Medulla oblongata (tissue), 1 donor: ENCODE measurements around the gene TIMP3.
"Not testable (repeated sequence)": the region's sequence is repeated elsewhere in the genome, so short reads cannot be mapped to it uniquely, and the experiment has no call there.

Source experiments
- DNase-seq: peaks from one replicate; pipeline ENCODE4 v3.0.0-alpha.2; 2015; ENCODE audit errors: extremely low spot score

The TIMP3 gene

DNA sequence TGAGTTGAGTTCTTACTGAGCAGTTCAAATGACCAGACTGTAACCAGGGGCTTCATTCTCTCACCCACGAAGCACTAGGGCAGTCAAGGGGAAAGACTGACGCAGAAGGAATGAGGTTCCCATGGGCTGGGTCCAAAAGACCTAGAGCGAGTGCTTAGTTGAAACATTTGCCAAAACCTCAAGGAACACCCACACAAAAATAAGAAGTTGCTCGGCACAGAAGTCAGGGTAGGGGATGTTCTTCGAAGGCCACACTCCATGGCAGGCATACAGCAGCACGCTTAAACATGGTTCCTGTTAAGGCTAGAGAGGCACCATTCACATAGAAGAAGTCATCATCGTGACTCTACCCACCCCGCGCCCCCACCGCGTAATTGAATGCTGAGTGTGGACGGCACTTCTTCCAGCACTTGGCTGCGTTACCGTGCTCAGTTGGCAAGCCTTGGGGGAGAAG, 52.9 kb downstream of the TIMP3 start:
- DNase-seq, result peak; percentile 59

DNA sequence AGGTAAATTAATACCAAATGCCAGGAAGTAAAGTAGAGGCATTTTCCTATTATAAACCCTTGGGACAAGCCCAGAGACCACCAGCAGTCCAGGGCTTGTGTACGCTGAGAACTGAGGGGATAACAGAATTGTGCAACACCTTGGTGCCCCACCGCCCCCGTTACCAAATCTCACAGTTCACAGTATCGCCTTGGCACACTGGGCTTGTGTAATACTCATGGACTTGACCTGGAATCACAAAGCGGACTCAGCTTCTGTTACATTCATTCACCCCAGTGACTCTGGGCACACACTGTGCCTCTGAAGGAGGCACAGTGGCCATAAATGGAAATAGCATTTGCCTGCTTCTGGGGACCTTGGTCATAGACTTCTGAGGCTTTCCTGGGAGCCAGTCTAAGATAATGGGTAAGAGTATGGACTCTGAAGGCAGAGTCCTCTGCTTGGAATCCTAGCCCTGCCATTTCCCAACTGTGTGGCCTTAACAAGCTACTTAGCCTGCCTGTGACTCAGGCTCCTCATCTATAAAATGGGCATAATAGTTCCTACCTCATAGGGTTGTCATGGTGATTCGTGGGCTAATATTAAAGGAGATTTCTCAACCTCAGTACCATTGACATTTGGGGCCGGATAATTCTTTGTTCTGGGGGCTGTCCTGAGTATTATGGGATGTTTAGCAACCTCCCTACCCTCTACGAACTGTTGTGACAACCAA, 53.7 kb downstream of the TIMP3 start:
- DNase-seq, result no peak

DNA sequence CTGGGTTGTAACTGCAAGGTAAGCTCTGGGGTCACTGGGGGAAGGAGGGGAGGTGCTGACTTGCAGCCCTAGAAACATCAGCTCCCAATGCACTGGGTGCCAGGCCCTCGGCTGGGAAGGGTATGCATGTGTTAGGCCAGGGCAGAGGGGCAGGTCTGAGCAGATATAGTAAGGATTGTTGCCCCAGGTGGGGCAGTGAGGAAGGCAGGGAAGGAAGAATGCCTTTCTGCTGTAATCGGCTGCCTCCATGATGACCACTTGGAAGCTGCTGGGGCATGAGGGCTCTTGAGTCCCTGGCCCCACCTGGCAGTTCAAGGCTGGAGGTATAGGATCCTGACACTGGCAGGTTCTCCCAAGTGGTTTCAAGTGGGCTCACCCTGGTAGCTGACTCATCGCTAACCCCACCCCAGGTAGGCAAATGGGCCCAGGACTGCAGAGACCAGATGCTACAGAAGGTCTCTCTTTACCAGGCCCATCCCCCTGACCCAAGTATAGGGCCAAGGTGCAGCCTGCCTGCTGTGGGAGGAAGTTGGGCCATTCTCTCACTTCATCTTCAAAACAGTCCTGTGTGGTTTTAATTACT, 56.7 kb downstream of the TIMP3 start:
- no peak for DNase-seq

DNA sequence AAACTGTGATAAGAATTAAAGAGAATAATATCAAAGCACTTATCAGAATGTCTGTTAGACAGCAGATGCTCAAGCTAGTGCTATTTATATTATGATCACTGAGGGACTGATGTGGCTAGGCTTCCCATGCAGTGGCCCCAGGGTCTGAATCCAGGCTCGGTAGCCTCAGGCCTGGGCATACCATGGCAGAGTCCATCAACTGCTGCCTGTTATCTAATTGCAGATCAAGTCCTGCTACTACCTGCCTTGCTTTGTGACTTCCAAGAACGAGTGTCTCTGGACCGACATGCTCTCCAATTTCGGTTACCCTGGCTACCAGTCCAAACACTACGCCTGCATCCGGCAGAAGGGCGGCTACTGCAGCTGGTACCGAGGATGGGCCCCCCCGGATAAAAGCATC, 57.5 kb downstream of the TIMP3 start:
- no peak for DNase-seq

DNA sequence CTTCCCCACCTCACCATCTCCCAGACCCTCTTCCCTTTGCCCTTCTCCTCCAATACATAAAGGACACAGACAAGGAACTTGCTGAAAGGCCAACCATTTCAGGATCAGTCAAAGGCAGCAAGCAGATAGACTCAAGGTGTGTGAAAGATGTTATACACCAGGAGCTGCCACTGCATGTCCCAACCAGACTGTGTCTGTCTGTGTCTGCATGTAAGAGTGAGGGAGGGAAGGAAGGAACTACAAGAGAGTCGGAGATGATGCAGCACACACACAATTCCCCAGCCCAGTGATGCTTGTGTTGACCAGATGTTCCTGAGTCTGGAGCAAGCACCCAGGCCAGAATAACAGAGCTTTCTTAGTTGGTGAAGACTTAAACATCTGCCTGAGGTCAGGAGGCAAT, 58.2 kb downstream of the TIMP3 start:
- no peak for DNase-seq

DNA sequence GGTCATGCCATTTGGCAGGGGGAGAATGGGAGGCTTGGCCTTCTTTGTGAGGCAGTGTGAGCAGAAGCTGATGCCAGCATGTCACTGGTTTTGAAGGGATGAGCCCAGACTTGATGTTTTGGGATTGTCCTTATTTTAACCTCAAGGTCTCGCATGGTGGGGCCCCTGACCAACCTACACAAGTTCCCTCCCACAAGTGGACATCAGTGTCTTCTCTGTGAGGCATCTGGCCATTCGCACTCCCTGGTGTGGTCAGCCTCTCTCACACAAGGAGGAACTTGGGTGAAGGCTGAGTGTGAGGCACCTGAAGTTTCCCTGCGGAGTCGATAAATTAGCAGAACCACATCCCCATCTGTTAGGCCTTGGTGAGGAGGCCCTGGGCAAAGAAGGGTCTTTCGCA, 59.8 kb downstream of the TIMP3 start:
- no peak for DNase-seq

DNA sequence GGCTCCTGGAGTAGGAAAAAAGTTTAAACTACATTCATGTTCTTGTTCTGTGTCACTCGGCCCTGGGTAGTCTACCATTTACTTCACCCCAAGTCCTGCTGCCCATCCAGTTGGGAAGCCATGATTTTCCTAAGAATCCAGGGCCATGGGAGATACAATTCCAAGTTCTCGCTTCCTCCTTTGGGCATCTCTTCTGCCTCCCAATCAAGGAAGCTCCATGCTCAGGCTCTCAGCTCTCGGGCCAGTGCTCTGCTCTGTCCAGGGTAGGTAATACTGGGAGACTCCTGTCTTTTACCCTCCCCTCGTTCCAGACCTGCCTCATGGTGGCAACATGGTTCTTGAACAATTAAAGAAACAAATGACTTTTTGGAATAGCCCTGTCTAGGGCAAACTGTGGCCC, 60.6 kb downstream of the TIMP3 start:
- DNase-seq, result no peak

DNA sequence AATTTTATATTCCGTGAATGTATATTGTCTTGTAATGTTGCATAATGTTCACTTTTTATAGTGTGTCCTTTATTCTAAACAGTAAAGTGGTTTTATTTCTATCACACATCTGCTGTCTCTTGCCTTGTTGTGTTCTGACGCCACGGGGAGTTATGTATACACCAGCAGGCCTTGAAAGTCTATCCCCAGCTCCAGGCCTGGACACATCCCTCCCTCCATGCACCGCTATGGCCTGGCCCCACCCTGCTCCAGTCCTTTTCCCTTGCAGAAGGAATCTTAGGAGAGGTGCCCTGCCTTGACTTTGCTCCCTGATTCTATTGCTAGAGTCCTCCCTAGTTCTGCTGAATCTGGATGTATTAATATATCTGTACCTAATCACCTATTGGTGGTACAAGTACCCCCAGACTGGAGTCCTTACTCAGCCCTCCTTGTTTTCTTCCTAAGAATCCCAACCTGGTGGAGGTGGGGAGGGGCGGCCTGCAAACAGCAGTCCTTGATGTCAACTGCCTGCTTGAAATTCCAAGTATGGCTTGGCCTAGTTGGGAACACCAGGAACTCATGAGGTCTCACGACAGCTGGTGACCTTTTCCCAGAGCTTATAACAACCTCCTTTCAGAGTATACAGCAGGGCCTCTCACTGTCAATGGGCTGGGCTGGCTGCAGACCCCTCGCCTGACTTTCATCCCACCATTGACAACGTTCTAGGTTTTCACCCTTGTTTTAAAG, 61.6 kb downstream of the TIMP3 start:
- DNase-seq, result no peak

DNA sequence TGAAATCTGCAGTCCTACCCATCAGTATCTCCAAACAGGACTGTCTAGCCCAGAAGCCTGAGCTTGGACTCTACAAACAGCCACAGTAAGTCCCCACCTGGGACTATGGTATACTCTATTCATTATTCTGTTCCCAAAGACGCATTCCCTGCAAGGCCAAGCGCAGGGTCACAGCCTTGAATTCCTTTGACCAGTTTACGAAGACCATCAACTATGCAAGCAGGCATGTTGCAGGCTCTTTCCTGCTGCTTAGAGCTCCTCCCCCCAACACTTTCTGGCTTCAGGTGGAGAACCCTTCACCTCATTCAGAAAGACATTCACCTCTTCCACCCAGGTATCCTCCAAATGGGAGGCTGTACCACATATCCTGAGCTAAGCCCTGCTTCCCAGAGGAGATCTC, 62.5 kb downstream of the TIMP3 start:
- DNase-seq, result no peak

DNA sequence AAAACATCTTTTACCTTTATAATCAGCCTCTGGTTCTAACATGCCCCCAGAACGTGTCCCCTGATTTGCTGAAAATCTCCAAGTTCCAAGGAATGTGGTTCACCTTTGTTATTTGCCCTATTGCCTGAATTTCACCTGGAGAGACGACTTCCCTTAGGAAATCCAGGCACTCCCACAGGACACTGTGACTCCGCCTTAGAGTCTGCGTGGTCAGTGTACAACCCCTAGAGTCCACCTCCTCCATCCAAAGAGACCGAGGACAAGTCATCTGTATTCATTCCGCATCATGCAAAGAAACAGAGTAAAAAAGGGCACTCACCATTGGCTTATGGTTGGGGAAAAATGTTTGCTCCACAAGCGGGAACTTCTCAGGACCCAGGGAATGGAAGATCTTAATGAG, 63.1 kb downstream of the TIMP3 start:
- no peak for DNase-seq

DNA sequence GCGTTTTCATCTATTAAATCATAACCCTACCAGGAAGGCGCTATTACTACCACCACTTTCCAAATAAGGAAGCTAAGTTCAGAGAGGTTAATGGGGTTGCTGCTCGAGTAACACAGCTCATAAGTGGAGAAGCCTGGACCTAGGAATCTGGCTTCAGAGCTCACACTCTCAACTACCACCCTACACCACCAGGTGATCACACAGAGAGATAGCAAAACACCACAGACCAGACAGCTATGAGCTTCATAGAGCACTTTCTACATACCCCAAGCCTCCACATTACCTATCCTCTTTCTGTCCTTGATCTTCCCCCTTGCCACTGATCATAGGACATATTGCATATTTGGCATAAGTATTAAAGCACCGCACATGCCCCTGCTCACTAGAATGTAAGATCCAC, 65.4 kb downstream of the TIMP3 start:
- DNase-seq, result no peak

DNA sequence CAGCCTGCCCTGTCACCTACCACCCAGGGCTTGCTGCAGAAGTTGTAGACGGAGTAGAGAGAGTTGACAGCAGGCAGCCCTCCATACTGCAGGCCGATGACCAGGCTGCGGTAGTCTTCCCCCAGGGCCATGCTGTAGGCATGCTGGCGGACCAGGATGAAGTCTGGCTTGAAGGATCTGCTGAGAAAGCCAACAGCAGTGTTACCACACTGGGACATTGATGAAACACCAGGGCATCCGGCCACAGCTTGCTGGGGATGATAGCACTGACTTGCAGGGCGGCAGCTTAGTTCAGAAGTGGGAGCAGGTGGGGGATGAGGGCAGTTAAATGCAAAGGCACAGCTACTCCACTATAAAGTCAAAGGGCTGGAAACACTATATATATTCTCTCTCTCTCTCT, 67.4 kb downstream of the TIMP3 start:
- no peak for DNase-seq

DNA sequence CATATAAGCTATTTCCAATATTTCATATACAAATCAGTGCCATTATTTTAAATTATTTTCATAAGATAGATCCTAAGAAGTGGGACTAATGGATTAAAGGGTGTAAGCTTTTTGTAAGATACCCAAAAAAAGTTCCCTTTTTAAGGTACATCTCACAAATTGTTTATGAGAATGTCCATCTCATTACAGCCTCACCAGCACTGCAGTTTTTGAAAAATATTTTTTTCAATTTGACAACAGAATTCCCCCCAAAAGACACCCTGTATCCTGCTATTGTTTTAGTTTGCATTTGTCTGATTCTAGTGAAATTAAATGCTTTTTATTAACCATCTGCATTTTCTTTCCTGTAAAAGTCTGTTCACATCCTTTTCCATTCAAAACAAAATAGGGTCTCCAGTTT, 69.0 kb downstream of the TIMP3 start:
- DNase-seq, result no peak

DNA sequence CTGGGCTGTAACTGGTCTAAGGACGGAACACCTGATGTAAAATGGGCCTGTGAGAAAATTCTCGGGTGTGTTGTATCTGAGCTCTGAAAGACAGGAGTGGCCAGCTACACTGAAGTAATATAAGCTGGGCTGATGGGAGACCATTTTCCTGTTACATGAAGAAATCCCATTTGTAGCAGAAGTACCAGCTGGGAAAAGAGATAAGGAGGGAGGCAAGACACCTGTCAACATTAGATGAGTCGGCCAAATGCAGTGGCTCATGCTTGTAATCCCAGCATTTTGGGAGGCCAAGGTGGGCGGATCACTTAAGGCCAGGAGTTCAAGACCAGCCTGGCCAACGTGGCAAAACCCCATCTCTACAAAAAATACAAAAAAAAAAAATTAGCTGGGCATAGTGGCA, 72.1 kb downstream of the TIMP3 start:
- not testable (repeated sequence) for DNase-seq

DNA sequence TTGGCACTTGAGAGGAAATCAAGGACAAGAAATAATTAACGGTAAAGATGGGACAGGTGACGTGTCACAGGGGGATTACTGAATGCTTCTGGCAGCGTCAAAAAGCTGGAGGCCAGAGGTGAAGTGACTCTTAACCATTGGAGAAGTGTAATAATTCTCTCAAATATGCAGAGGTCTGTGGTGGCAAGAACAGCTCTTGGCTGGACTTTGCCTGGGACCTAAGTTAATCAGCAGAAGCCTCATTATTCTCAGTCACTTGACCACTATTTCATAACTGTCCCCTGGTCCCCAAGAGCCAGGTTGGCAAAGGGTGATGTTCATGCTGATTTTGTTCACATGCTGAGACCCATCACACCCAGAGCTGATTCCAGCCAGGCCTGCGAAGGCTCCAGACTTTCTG, 72.9 kb downstream of the TIMP3 start:
- no peak for DNase-seq

DNA sequence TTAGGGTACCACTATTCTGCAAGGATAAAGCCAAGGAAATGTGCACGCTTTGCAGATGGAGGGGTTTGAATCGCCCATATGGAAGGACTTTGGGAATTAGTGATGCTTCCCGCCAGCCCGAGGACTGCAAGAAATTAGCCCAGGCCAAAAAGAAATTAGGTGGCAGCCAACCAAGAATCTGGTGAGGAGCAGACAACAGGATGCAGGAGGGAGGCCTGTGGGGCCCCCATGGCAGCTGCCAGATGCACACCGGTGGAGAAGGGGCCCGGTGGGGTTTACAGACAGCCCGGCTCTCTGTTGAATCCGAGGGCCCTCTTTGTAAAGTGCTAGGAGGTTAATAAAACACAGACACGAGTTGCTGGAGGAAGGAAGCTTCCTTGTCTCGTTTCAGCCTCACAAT, 73.5 kb downstream of the TIMP3 start:
- no peak for DNase-seq

DNA sequence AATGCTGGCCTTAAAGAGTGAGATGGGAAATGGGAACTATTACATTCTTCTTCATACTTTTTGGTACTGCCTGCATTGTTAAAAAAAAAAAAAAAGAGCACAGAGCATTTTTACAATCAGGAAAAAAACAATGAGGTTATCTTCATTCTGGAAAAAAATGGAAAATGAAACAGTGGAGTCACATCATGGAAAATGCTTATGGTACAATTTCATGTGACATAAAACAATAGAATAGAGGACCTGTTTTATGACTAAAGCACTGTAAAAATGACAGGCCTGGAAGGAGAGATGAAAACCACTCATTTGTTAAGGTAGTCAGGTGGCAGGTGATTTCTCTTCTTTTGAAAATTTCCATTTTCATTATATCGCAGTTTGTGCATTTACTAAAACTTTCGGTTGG, 75.0 kb downstream of the TIMP3 start:
- DNase-seq, result no peak

DNA sequence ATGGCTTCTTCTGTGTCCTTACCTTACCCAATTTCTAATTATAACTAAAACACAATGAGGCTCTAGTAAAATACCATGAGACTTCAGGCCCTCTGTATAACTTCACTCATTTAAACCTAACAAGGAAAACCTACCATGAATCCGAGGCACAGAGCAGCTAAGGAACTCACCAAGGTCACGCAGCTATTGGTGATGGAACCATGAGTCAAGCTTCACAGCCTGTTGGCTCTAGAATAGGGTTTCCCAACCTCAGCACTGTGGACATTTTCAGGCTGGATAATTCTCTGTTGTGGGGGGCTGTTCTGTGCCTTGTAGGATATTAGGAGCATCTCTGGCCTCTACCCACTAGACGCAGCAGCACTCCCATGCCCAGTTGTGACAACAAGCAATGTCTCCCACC, 75.7 kb downstream of the TIMP3 start:
- no peak for DNase-seq

DNA sequence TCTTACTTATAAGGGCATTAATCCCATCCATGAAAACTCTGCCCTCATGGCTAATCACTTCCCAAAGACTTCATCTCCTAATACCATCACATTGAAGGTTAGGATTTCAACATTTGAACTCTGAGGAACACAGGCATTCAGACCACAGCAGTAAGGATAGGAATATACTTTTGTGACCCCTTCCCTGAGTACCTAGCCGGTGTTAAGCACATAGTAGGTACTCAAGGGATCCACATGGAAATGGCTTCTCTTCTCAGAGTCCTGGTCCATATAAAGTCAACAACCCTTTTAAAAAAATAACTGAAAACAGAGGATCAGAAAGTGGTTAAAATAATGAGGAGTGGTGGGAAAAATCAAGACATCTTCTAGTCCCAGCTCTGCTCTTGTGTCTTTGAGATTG, 78.0 kb downstream of the TIMP3 start:
- no peak for DNase-seq

DNA sequence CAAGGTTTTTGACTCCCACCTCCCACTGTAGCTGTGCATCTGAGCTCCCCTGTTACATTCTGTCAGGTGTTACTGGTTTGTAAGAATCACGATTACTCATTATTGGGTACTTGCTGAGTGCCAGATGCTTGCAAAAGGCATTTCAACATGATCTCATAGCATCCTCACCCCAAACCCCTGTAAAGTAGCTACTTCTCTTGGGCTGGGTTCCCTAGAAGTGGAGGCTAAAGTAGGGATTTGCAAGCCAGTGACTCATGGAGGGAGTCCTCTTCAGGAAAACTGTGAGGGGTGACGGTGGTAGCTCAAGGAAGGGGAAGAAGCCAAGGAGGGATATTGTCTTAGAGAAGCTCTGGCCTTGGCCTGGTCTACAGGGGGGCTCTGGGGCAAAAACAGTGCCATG, 78.6 kb downstream of the TIMP3 start:
- no peak for DNase-seq

DNA sequence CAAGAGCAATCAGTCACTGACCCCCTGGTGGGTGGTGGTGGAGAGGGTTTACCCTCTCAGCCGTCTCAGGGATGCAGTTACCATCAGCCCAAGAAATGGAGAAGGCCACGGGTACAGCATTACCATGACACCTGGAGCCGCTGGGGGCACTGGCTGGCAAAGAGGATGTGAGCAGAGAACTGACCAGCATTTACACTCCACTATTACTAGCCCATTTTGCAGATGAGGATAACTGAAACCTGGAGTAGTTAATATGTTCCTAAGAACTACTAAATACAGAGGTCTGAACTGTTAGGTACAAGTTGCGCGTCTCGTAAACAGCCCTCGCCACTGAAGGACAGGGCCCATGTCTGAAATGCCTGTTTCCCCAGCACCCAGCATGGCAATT, 79.0 kb downstream of the TIMP3 start:
- no peak for DNase-seq

DNA sequence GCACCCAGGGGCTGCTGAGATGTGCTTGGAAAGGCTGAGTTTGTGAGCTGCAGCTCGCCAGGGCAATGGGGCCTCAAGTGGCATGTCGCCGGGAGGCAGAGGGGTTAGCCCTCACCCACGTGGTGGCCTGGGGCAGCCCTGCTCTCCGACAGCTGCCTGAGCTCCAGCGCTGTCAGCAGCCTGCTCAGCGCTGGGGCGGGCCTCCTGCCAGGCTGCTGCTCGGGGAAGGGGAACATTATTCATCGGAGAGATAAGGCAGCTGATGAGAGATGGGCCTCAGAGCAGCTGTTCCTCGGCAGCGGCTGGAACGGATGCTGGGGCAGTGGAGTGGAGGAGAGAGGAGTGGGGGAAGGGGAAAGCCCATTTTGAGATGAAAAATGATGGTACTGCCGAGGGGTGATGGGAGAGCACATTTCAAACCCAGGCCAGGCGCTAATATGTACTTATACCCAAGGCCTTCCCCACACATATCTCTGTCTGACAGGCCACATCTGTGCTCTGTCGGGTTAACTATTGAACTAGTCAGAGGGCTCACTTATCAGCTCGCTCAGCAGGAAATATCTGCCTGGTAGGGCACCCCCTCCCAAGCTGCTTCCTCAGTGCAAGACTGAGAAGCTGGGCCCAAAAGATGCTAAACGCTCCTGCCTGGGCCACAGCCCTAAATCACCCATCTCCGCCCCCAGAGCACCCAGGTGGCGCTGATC, 79.5 kb downstream of the TIMP3 start:
- DNase-seq, result no peak

DNA sequence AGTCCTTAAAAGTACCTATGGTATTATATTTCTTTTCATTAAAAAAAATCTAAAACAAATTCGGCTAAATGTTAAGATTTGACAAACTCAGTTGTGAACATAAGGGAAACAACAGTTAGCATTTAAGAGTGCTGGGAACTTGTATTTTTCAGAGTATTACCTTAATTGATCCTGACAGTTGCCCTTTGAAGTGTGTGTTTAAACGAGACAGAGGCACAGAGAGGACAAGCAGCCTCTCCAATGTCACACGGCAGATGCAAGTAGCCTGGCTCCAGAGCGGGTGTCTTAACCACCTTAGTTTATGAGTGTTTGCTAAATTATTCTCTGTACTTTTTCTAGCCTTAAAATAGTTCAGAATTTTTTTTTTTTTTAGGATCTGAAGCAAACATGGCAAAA, 80.9 kb downstream of the TIMP3 start:
- no peak for DNase-seq
